ENCODE data around the gene SV2C.
A peak's percentile ranks its signal among the peaks of the same experiment; 100 is the strongest.
"Not testable (repeated sequence)": the region's sequence is repeated elsewhere in the genome, so short reads cannot be mapped to it uniquely, and the experiment has no call there.

SV2C gene

GRCh38 chr5:76363352-76364225, 280.4 kb downstream of the SV2C start:
- no peak for DNase-seq

GRCh38 chr5:76364226-76364589, 281.0 kb downstream of the SV2C start:
- no peak for DNase-seq

- no peak for DNase-seq
Measured at GRCh38 chr5:76365561-76365960, 282.4 kb downstream of the SV2C start.

DNA sequence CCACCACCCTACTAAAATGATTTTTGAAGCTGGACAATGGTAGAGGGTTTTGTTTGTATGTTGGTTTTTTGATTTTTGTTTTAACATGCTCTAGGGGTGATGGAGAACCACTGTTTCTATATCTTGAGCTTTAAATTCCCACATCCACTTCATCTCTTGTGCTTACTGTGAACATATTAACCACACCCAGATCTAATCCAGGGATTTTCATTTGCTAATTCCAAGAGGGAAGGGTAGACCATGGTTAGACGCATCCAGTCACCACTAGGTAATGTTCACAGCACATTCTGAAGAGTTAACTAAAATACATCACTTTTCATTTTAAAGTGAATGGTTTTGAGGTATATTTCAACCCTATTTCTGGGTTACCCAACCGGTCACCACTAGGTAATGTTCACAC, 283.4 kb downstream of the SV2C start:
- DNase-seq, result no peak

- no peak for DNase-seq
Measured at GRCh38 chr5:76367623-76368371, 284.6 kb downstream of the SV2C start.

GRCh38 chr5:76368941-76369340, 285.8 kb downstream of the SV2C start:
- DNase-seq, result no peak

DNA sequence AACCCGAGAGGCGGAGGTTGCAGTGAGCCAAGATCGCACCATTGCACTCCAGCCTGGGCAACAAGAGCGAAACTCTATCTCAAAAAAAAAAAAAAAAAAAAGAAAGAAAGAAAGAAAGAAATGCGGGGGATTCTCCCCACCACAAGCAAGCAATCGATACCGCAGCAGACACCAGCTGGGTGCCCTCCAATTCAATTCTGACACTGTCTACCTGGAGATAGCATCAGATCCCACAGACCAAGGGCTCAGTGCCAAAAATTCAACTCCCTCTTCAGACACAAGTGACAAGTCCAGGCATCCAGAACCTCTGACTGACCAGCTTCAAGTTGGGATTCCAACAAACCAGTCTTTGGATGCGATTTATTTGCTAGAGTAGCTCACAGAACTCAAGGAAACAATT, 286.5 kb downstream of the SV2C start:
- not testable (repeated sequence) for DNase-seq

GRCh38 chr5:76371960-76372322, 288.8 kb downstream of the SV2C start:
- DNase-seq, result no peak

DNA sequence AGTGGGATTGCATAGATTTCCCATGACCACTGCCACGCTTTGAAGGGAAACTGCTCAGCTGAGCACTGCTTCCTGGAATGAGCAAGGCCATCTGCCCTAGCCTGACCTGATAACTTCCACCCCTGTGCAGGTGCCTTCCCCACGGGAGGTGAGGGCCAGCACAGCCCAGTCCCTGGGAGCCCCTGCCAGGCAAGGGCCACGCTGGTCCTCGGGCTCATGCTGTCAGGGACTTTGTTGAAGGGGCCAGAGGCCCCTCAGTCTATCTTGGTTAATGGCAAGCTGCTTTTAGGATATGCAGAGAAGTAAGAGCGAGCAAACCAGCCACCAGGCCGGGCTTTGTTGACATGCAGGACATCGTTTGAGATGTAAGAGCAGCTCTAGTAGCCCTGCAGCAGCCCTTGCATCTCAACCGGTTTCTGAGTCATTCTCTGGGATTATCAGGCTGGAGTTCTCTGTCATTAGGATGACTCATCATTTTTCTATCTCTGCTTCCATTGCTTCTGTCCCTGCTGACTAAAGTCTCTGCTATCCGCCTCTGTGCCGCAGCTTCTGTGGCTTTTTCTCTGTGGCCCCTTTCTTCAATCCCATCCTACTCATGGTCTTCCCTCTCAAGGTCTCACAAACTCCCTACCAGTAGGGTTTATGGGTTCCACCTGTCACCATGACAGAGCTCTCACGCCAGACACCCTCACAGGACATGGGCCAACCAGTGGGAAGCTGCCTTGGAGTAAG, 289.3 kb downstream of the SV2C start:
- DNase-seq, result peak; percentile 16

DNA sequence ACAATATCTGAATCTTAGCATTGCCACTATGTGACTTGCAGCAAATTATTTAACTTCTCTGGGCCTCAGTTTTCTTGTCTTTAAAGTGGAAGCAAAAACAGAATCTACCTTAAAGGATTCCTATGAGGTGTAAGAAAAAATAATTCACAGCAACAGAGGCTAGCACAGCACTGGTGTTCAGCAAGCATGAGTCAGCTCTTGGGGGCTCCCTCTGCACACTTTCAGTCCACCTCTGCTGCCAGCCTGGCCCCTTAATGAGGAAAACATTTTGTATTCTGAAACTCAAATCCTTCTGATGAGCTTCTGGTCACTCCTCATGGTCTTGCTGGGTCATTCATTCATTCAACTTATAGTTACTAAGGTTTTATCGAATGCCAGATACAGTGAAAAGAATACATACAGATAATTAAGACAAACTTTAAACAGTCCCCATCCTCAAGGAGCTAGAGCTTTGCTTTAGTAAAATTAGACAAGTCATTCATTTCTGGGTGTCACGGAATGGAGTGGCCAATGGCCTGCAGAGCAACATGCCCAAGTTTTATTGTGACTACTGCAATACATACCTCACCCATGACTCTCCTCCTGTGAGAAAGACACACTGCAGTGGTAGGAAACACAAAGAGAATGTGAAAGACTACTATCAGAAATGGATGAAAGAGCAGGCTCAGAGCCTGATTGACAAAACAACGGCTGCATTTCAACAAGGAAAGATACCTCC, 293.1 kb downstream of the SV2C start:
- no peak for DNase-seq

DNA sequence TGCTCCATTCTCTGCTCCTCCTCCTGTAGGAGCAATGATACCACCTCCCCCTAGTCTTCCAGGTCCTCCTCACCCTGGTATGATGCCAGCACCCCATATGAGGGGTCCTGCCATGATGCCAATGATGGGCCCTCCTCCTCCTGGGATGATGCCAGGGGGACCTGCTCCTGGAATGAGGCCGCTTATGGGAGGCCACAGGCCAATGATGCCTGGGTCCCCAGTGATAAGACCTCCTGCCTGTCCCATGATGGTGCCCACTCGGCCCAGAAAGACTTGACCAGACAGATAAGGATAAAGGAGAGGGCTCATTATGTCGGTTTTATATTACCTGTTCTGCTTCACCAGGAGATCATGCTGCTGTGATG, 293.7 kb downstream of the SV2C start:
- no peak for DNase-seq

GRCh38 chr5:76378355-76378754, 295.2 kb downstream of the SV2C start:
- no peak for DNase-seq

- no peak for DNase-seq
Measured at GRCh38 chr5:76379316-76379715, 296.1 kb downstream of the SV2C start.

- no peak for DNase-seq
Measured at GRCh38 chr5:76379855-76380254, 296.7 kb downstream of the SV2C start.

DNA sequence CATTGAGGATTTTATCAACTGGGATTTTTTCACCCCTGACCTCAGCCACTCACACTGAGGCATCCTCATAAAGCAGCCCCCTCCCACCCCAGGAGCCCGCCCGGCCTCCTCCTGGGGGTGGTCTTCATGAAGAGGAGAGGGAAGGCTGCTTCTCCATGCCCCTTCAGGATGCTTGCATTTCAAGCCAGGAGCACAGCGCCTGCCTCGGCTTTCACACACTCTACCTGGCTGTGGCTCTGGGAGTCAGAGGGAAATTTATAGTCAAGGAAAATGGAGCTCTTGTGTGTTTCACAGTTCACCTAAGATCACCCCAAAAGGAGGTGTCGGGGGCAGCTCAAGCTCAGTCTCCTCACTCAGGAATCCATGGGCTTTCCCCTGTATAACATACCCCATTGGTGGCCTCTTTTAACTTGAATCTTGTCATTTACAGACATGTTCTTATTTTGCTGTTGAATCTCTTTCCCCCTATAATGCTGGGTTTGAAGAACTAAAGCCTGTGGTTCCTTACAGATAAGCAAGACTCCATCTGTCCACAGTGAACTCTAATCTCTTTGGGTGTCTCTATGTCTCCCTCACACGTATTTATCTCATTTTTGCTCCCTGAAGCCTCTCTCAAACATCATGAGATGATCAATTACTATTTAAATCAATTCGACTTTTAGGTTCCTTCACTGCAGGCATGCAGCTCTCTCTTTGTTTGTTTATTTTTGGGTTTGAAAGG, 297.3 kb downstream of the SV2C start:
- no peak for DNase-seq

- no peak for DNase-seq
Measured at GRCh38 chr5:76383126-76383832, 300.1 kb downstream of the SV2C start.

DNA sequence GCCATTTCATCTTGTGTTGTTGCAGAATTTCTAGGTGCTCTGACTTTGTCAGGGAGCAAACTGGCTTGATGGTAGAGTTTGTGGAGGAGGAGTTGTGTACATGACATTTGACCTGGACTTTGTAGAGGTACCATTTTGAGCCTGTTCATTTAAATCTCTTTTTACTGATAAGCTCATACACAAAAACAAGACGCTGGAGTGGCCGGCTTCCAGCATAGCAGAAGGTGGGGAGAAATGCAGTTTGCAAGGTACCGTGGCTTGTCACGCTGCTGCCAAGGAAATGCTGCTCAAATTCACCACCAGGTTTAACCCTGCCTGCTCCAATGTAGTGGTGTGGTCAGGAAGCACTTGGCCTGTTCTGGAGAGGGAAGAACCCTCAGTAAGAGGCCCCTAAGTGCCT, 301.0 kb downstream of the SV2C start:
- no peak for DNase-seq

GRCh38 chr5:76384705-76385104, 301.5 kb downstream of the SV2C start:
- DNase-seq, result no peak

DNA sequence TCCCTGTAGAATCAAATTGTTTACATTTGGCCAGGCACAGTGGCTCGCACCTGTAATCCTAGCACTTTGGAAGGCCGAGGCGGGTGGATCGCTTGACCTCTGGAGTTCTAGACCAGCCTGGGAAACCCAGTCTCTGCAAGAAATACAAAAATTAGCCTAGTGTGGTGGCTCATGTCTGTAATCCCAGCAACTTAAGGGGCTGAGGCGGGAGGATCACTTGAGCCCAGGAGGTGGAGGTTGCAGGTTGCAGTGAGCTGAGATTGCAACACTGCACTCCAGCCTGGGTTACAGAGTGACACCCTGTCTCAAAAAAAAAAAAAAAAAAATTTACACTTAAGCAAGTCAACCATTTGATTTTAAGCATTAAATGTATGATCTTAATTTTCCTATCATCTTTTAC, 302.4 kb downstream of the SV2C start:
- DNase-seq, result no peak

GRCh38 chr5:76386360-76386759, 303.2 kb downstream of the SV2C start:
- no peak for DNase-seq

DNA sequence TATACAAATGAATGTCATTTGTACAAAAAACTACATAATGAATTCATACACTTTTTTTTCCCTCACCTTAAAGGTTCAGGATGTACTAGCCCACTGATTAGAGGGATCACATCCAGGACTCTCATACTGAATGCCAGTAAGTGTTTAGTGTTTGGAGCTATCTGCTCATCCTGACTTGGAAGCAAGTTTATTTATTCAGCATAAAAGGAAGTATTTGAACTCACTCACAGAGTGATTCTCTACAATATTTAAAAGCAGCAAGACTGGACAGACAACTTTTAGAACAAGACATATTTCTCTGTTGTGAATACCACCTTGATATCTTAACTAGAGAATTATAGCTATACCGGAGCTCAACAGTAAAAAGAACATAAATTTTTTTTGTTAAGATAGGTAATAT, 305.1 kb downstream of the SV2C start:
- DNase-seq, result no peak
